ENCODE data around the gene SMG5.

SMG5 gene

DNA sequence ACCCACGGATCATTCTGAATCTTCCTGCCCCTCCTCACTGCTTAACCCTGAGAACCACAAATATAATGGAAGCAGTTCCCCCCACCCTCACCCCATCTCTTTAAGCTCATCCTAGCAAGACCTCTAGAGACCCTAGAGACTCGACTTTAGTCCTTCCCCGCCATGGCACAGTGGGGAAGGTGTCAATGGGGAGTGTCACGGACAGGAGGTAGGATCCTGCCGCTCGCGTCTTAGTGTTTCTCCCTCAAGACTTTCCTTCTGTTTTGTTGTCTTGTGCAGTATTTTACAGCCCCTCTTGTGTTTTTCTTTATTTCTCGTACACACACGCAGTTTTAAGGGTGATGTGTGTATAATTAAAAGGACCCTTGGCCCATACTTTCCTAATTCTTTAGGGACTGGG, 70.5 kb downstream of the SMG5 start:
- Histone ChIP-seq H3K27ac (ENCODE audit: extremely low read depth, low read depth, low read length) (no peak overlapping the region), H3K36me3 (ENCODE audit: control insufficient read depth in 2 of 2, insufficient read depth in 1 of 2, low read length in 2 of 2) (peaks cover 10 to 50% of the 10 kb centered on the region in 2 experiments; a peak in 2 of 3 replicates), H3K9me3 (ENCODE audit: control insufficient read depth, insufficient read depth, low read depth, low read length) (no peaks in the 10 kb centered on the region), H3K4me1 (ENCODE audit: control insufficient read depth, insufficient read depth, low read length) (no peaks in the 10 kb centered on the region), H3K4me3 (ENCODE audit: low read depth, low read length) (no peak overlapping the region)
- CTCF ChIA-PET: interaction anchor here (0.6 to 3.9 kb wide), 4 partner anchors 13 to 276 kb away, joined by 3 to 29 read pairs (median 5); no protein-coding TSS in a partner anchor
- TF ChIP-seq ZNF341 (tag by site-specific recombination; IDR thresholded peaks at IDR 0.05; ENCODE audit: low read depth): no peak
- TF ChIP-seq KLF9 (tag by site-specific recombination; IDR thresholded peaks at IDR 0.05; ENCODE audit: low read depth): no peak
- no peak for TF ChIP-seq ZNF248 (tag by site-specific recombination; IDR thresholded peaks at IDR 0.05)
- TF ChIP-seq, protein P1, sequence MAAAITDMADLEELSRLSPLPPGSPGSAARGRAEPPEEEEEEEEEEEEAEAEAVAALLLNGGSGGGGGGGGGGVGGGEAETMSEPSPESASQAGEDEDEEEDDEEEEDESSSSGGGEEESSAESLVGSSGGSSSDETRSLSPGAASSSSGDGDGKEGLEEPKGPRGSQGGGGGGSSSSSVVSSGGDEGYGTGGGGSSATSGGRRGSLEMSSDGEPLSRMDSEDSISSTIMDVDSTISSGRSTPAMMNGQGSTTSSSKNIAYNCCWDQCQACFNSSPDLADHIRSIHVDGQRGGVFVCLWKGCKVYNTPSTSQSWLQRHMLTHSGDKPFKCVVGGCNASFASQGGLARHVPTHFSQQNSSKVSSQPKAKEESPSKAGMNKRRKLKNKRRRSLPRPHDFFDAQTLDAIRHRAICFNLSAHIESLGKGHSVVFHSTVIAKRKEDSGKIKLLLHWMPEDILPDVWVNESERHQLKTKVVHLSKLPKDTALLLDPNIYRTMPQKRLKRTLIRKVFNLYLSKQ (tag by site-specific recombination; IDR thresholded peaks at IDR 0.05; ENCODE audit: borderline replicate concordance): no peak
- TF ChIP-seq, protein P2, sequence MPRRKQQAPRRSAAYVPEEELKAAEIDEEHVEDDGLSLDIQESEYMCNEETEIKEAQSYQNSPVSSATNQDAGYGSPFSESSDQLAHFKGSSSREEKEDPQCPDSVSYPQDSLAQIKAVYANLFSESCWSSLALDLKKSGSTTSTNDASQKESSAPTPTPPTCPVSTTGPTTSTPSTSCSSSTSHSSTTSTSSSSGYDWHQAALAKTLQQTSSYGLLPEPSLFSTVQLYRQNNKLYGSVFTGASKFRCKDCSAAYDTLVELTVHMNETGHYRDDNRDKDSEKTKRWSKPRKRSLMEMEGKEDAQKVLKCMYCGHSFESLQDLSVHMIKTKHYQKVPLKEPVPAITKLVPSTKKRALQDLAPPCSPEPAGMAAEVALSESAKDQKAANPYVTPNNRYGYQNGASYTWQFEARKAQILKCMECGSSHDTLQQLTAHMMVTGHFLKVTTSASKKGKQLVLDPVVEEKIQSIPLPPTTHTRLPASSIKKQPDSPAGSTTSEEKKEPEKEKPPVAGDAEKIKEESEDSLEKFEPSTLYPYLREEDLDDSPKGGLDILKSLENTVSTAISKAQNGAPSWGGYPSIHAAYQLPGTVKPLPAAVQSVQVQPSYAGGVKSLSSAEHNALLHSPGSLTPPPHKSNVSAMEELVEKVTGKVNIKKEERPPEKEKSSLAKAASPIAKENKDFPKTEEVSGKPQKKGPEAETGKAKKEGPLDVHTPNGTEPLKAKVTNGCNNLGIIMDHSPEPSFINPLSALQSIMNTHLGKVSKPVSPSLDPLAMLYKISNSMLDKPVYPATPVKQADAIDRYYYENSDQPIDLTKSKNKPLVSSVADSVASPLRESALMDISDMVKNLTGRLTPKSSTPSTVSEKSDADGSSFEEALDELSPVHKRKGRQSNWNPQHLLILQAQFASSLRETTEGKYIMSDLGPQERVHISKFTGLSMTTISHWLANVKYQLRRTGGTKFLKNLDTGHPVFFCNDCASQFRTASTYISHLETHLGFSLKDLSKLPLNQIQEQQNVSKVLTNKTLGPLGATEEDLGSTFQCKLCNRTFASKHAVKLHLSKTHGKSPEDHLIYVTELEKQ (tag by site-specific recombination; IDR thresholded peaks at IDR 0.05; ENCODE audit: borderline replicate concordance): no peak
- TF ChIP-seq, protein P3, sequence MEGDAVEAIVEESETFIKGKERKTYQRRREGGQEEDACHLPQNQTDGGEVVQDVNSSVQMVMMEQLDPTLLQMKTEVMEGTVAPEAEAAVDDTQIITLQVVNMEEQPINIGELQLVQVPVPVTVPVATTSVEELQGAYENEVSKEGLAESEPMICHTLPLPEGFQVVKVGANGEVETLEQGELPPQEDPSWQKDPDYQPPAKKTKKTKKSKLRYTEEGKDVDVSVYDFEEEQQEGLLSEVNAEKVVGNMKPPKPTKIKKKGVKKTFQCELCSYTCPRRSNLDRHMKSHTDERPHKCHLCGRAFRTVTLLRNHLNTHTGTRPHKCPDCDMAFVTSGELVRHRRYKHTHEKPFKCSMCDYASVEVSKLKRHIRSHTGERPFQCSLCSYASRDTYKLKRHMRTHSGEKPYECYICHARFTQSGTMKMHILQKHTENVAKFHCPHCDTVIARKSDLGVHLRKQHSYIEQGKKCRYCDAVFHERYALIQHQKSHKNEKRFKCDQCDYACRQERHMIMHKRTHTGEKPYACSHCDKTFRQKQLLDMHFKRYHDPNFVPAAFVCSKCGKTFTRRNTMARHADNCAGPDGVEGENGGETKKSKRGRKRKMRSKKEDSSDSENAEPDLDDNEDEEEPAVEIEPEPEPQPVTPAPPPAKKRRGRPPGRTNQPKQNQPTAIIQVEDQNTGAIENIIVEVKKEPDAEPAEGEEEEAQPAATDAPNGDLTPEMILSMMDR (tag by site-specific recombination; IDR thresholded peaks at IDR 0.05): no peak
- no peak for TF ChIP-seq ZBTB48 (tag by site-specific recombination; IDR thresholded peaks at IDR 0.05)
- no peak for TF ChIP-seq ZNF629 (tag by site-specific recombination; IDR thresholded peaks at IDR 0.05)
- TF ChIP-seq, protein P4, sequence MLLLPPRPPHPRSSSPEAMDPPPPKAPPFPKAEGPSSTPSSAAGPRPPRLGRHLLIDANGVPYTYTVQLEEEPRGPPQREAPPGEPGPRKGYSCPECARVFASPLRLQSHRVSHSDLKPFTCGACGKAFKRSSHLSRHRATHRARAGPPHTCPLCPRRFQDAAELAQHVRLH (tag by site-specific recombination; IDR thresholded peaks at IDR 0.05): no peak
- no peak for TF ChIP-seq ZFP41 (tag by site-specific recombination; IDR thresholded peaks at IDR 0.05; ENCODE audit: borderline replicate concordance)
- POLR2A ChIA-PET: interaction anchor here (0.7 to 2.7 kb wide), 18 partner anchors 9 to 127 kb away, joined by 3 to 49 read pairs (median 6); partner anchors contain the start of genes LMNA, SEMA4A, SLC25A44 and SMG5

DNA sequence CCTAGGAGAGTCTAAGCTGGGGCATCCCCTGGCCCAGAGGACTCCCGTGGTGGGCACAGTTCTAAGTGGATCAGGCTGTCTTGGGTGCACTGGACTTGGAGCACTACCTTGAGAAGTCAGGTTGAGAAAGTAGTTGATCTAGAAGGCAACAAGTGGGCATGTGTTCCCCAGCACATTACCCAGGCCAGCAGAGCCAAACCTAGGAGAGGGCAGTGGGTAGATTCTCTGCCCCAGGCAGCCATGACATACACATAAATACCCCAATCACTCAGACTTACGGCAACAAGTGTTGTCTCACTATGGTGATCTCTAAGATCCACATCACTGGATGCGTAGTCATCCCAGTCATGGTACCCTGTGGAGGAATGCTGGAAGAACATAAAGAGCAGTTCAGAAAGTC, 71.4 kb downstream of the SMG5 start:
- Histone ChIP-seq H3K4me1 (ENCODE audit: control insufficient read depth, insufficient read depth, low read length) (no peaks in the 10 kb centered on the region), H3K9me3 (ENCODE audit: control insufficient read depth, insufficient read depth, low read depth, low read length) (no peaks in the 10 kb centered on the region), H3K36me3 (ENCODE audit: control insufficient read depth in 2 of 2, insufficient read depth in 1 of 2, low read length in 2 of 2) (peaks cover 13 to 57% of the 10 kb centered on the region in 2 experiments; a peak in 2 of 3 replicates), H3K27ac (ENCODE audit: extremely low read depth, low read depth, low read length) (no peak overlapping the region), H3K4me3 (ENCODE audit: low read depth, low read length) (no peak overlapping the region)
- ChIA-PET POLR2A (no interaction called here), CTCF (interaction anchor here (0.7 to 1.3 kb wide), 3 partner anchors 12 to 16 kb away, joined by 3 to 7 read pairs (median 4); no protein-coding TSS in a partner anchor)
- peak; percentile 68; the same call in 1 of the 2 replicates for TF ChIP-seq SCRT1 (tag by site-specific recombination; IDR thresholded peaks at IDR 0.05; ENCODE audit: borderline replicate concordance)
- TF ChIP-seq, protein P5, sequence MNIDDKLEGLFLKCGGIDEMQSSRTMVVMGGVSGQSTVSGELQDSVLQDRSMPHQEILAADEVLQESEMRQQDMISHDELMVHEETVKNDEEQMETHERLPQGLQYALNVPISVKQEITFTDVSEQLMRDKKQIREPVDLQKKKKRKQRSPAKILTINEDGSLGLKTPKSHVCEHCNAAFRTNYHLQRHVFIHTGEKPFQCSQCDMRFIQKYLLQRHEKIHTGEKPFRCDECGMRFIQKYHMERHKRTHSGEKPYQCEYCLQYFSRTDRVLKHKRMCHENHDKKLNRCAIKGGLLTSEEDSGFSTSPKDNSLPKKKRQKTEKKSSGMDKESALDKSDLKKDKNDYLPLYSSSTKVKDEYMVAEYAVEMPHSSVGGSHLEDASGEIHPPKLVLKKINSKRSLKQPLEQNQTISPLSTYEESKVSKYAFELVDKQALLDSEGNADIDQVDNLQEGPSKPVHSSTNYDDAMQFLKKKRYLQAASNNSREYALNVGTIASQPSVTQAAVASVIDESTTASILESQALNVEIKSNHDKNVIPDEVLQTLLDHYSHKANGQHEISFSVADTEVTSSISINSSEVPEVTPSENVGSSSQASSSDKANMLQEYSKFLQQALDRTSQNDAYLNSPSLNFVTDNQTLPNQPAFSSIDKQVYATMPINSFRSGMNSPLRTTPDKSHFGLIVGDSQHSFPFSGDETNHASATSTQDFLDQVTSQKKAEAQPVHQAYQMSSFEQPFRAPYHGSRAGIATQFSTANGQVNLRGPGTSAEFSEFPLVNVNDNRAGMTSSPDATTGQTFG (tag by site-specific recombination; IDR thresholded peaks at IDR 0.05; ENCODE audit: borderline replicate concordance): no peak
- TF ChIP-seq, protein P6, sequence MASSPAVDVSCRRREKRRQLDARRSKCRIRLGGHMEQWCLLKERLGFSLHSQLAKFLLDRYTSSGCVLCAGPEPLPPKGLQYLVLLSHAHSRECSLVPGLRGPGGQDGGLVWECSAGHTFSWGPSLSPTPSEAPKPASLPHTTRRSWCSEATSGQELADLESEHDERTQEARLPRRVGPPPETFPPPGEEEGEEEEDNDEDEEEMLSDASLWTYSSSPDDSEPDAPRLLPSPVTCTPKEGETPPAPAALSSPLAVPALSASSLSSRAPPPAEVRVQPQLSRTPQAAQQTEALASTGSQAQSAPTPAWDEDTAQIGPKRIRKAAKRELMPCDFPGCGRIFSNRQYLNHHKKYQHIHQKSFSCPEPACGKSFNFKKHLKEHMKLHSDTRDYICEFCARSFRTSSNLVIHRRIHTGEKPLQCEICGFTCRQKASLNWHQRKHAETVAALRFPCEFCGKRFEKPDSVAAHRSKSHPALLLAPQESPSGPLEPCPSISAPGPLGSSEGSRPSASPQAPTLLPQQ (tag by site-specific recombination; IDR thresholded peaks at IDR 0.05): no peak
- peak; percentile 94 for TF ChIP-seq SCRT2 (tag by site-specific recombination; IDR thresholded peaks at IDR 0.05)

Data from HEK293 (cell line).